Duodenal mucosa (tissue), 2 donors: ENCODE data around the gene PSPN.
A peak's percentile ranks its signal among the peaks of the same experiment; 100 is the strongest.

Experiments
- H3K27ac ChIP-seq: one replicate; pipeline ENCODE4 v1.7.0; 2013; ENCODE audit warnings: low read depth, low read length
- H3K27me3 ChIP-seq, 2 donors: one replicate each; pipeline ENCODE4 v1.7.0; 2013; ENCODE audit warnings: low read length in 2 of 2, control low read depth in 1 of 2; ENCODE audit not compliant: insufficient read depth in 2 of 2, control insufficient read depth in 1 of 2
- H3K36me3 ChIP-seq, 2 donors: one replicate each; pipeline ENCODE4 v1.7.0; 2013; ENCODE audit warnings: low read length in 2 of 2, control low read depth in 1 of 2; ENCODE audit not compliant: insufficient read depth in 2 of 2, control insufficient read depth in 1 of 2
- H3K4me1 ChIP-seq, 2 donors: one replicate each; pipeline ENCODE4 v1.7.0; 2013; ENCODE audit warnings: low read length in 2 of 2, control low read depth in 1 of 2; ENCODE audit not compliant: insufficient read depth in 2 of 2, control insufficient read depth in 1 of 2
- H3K4me3 ChIP-seq, 2 donors: one replicate each; pipeline ENCODE4 v1.7.0; 2013; ENCODE audit warnings: low read length in 2 of 2, low read depth in 1 of 2
- H3K9ac ChIP-seq, 2 donors: one replicate each; pipeline ENCODE4 v1.7.0; 2013; ENCODE audit warnings: low read length in 2 of 2, low read depth in 1 of 2
- H3K9me3 ChIP-seq, 2 donors: one replicate each; pipeline ENCODE4 v1.7.0; 2013; ENCODE audit warnings: low read length in 2 of 2, control low read depth in 1 of 2; ENCODE audit not compliant: control insufficient read depth in 1 of 2

PSPN gene

GRCh38 chr19:6415591-6416190, 40.0 kb upstream of the PSPN start:
- no peak overlapping the region for H3K4me3 ChIP-seq
- H3K4me1 ChIP-seq, result peaks cover 0 to 7% of the 10 kb centered on the region in 2 donors
- H3K9me3 ChIP-seq, result no peaks in the 10 kb centered on the region
- no peaks in the 10 kb centered on the region for H3K27me3 ChIP-seq
- no peak overlapping the region for H3K27ac ChIP-seq
- peaks cover 42 to 62% of the 10 kb centered on the region in 2 donors for H3K36me3 ChIP-seq
- H3K9ac ChIP-seq, result no peak overlapping the region

- Histone ChIP-seq H3K4me3 (no peak overlapping the region), H3K27me3 (no peaks in the 10 kb centered on the region), H3K4me1 (peaks cover 0 to 7% of the 10 kb centered on the region in 2 donors), H3K9me3 (no peaks in the 10 kb centered on the region), H3K36me3 (peaks cover 42 to 55% of the 10 kb centered on the region in 2 donors), H3K27ac (no peak overlapping the region), H3K9ac (no peak overlapping the region)
Measured at GRCh38 chr19:6414793-6415590, 39.3 kb upstream of the PSPN start.

GRCh38 chr19:6413721-6414643, 38.2 kb upstream of the PSPN start:
- H3K4me1 ChIP-seq, result peaks cover 0 to 7% of the 10 kb centered on the region in 2 donors
- H3K27me3 ChIP-seq, result no peaks in the 10 kb centered on the region
- H3K4me3 ChIP-seq, result no peak overlapping the region
- no peaks in the 10 kb centered on the region for H3K9me3 ChIP-seq
- H3K9ac ChIP-seq, result no peak overlapping the region
- peaks cover 34 to 45% of the 10 kb centered on the region in 2 donors for H3K36me3 ChIP-seq
- H3K27ac ChIP-seq, result no peak overlapping the region

GRCh38 chr19:6413291-6413690, 37.6 kb upstream of the PSPN start:
- no peaks in the 10 kb centered on the region for H3K9me3 ChIP-seq
- peaks cover 28 to 38% of the 10 kb centered on the region in 2 donors for H3K36me3 ChIP-seq
- peaks cover 0 to 7% of the 10 kb centered on the region in 2 donors for H3K4me1 ChIP-seq
- H3K27ac ChIP-seq, result no peak overlapping the region
- H3K27me3 ChIP-seq, result no peaks in the 10 kb centered on the region
- H3K9ac ChIP-seq, result no peak overlapping the region
- H3K4me3 ChIP-seq, result no peak overlapping the region

GRCh38 chr19:6412447-6413091, 36.8 kb upstream of the PSPN start:
- no peaks in the 10 kb centered on the region for H3K9me3 ChIP-seq
- no peak overlapping the region for H3K27ac ChIP-seq
- H3K36me3 ChIP-seq, result peaks cover 22 to 31% of the 10 kb centered on the region in 2 donors
- H3K4me1 ChIP-seq, result peaks cover 0 to 7% of the 10 kb centered on the region in 2 donors
- no peak overlapping the region for H3K4me3 ChIP-seq
- no peak overlapping the region for H3K9ac ChIP-seq
- H3K27me3 ChIP-seq, result no peaks in the 10 kb centered on the region

- Histone ChIP-seq H3K36me3 (peaks cover 17 to 26% of the 10 kb centered on the region in 2 donors), H3K4me1 (peaks cover 0 to 7% of the 10 kb centered on the region in 2 donors), H3K9ac (no peak overlapping the region), H3K4me3 (no peak overlapping the region), H3K27me3 (no peaks in the 10 kb centered on the region), H3K27ac (no peak overlapping the region), H3K9me3 (no peaks in the 10 kb centered on the region)
Measured at GRCh38 chr19:6412061-6412446, 36.3 kb upstream of the PSPN start.

GRCh38 chr19:6409346-6409745, 33.6 kb upstream of the PSPN start:
- Histone ChIP-seq H3K27me3 (no peaks in the 10 kb centered on the region), H3K36me3 (peaks cover 0 to 4% of the 10 kb centered on the region in 2 donors), H3K9me3 (no peaks in the 10 kb centered on the region), H3K4me3 (no peak overlapping the region), H3K27ac (no peak overlapping the region), H3K4me1 (peaks cover 0 to 7% of the 10 kb centered on the region in 2 donors), H3K9ac (no peak overlapping the region)

GRCh38 chr19:6406401-6406800, 30.7 kb upstream of the PSPN start:
- H3K4me3 ChIP-seq, result no peak overlapping the region
- no peaks in the 10 kb centered on the region for H3K9me3 ChIP-seq
- no peaks in the 10 kb centered on the region for H3K36me3 ChIP-seq
- H3K9ac ChIP-seq, result no peak overlapping the region
- H3K27ac ChIP-seq, result no peak overlapping the region
- H3K4me1 ChIP-seq, result peaks cover 0 to 4% of the 10 kb centered on the region in 2 donors
- H3K27me3 ChIP-seq, result no peaks in the 10 kb centered on the region

GRCh38 chr19:6402837-6403608, 27.3 kb upstream of the PSPN start:
- H3K4me1 ChIP-seq, result peaks cover 0 to 4% of the 10 kb centered on the region in 2 donors
- peak overlapping the region; percentile 23 for H3K27ac ChIP-seq
- peak overlapping the region; percentile 43 to 55 for H3K4me3 ChIP-seq
- no peaks in the 10 kb centered on the region for H3K36me3 ChIP-seq
- no peaks in the 10 kb centered on the region for H3K9me3 ChIP-seq
- no peaks in the 10 kb centered on the region for H3K27me3 ChIP-seq
- H3K9ac ChIP-seq, result peak overlapping the region; percentile 47 to 52
